WTC11 (cell line): ENCODE measurements around the gene ZNF626. TPM values are rescaled to one million over a fixed set of nuclear protein-coding genes. Genes with fewer than 3 reads are reported as not detected.
"Not testable (repeated sequence)": the region's sequence is repeated elsewhere in the genome, so short reads cannot be mapped to it uniquely, and the experiment has no call there.

Source experiments
- ATAC-seq: fragments of 200-7000 bp; cut with Tn5 transposase; 2 replicates; pipeline ENCODE4 v1.10.0; 2021; ENCODE audit warnings: mild to moderate bottlenecking, moderate library complexity
- CTCF ChIA-PET: fragments of 300-600 bp; sonication (Branson Sonifier 250); formaldehyde crosslinking; loops from one replicate; lab custom pipeline; 2021; ENCODE audit warnings: antibody characterized with exemption; lab: Charles Lee
- POLR2A ChIA-PET: fragments of 350-600 bp; sonication (Branson Sonifier 250); formaldehyde crosslinking; loops from one replicate; lab custom pipeline; 2021; ENCODE audit warnings: antibody characterized with exemption; lab: Charles Lee
- DNase-seq: peaks from one replicate; pipeline ENCODE4 v3.0.0; 2021; ENCODE audit warnings: low spot score
- H3K27ac Mint-ChIP-seq: 2 replicates; pipeline ENCODE4 v1.8.0; 2021; ENCODE audit warnings: mixed read lengths
- H3K27me3 Mint-ChIP-seq: 2 replicates; pipeline ENCODE4 v1.8.0; 2021; ENCODE audit warnings: low read depth, mild to moderate bottlenecking, moderate library complexity, mixed read lengths
- H3K36me3 Mint-ChIP-seq: 2 replicates; pipeline ENCODE4 v1.8.0; 2021; ENCODE audit warnings: mixed read lengths
- H3K4me1 Mint-ChIP-seq: 2 replicates; pipeline ENCODE4 v1.8.0; 2022; ENCODE audit warnings: mixed read lengths
- H3K4me3 Mint-ChIP-seq: 2 replicates; pipeline ENCODE4 v1.8.0; 2021; ENCODE audit warnings: mild to moderate bottlenecking, moderate library complexity, mixed read lengths
- H3K9me3 Mint-ChIP-seq: 2 replicates; pipeline ENCODE4 v1.8.0; 2021; ENCODE audit warnings: mixed read lengths
- ELF4 ChIP-seq: sonication (generic); formaldehyde crosslinking; IDR thresholded peaks from 2 replicates; pipeline ENCODE4 v1.8.1; 2022; ENCODE audit warnings: low read depth, mild to moderate bottlenecking, moderate library complexity, missing genetic modification reagents
- ESRRA ChIP-seq: sonication (generic); formaldehyde crosslinking; IDR thresholded peaks from 2 replicates; pipeline ENCODE4 v1.8.1; 2022; ENCODE audit warnings: mild to moderate bottlenecking, missing genetic modification reagents, borderline replicate concordance
- ETV6 ChIP-seq: sonication (generic); formaldehyde crosslinking; IDR thresholded peaks from 2 replicates; pipeline ENCODE4 v1.8.1; 2022; ENCODE audit warnings: mild to moderate bottlenecking, missing genetic modification reagents
- FOXK1 ChIP-seq: sonication (generic); formaldehyde crosslinking; IDR thresholded peaks from 2 replicates; pipeline ENCODE4 v1.8.0; 2022; ENCODE audit warnings: mild to moderate bottlenecking, moderate library complexity, missing genetic modification reagents
- MAX ChIP-seq: sonication (generic); formaldehyde crosslinking; IDR thresholded peaks from 2 replicates; pipeline ENCODE4 v1.8.0; 2022; ENCODE audit warnings: mild to moderate bottlenecking, missing genetic modification reagents
- OVOL2 ChIP-seq: fragments of 250-450 bp; sonication (Bioruptor Pico); IDR thresholded peaks from 2 replicates; pipeline ENCODE4 v1.9.0; 2021; ENCODE audit warnings: mild to moderate bottlenecking, borderline replicate concordance
- PRDM15 ChIP-seq: sonication (generic); formaldehyde crosslinking; IDR thresholded peaks from 2 replicates; pipeline ENCODE4 v1.8.0; 2022; ENCODE audit warnings: missing genetic modification reagents
- SMAD4 ChIP-seq: sonication (generic); formaldehyde crosslinking; IDR thresholded peaks from 2 replicates; pipeline ENCODE4 v1.8.0; 2022; ENCODE audit warnings: mild to moderate bottlenecking, missing genetic modification reagents
- SP1 ChIP-seq: sonication (generic); formaldehyde crosslinking; conservative IDR thresholded peaks from 2 replicates; pipeline ENCODE4 v1.8.1; 2022; ENCODE audit warnings: missing genetic modification reagents
- STAT6 ChIP-seq: sonication (generic); formaldehyde crosslinking; conservative IDR thresholded peaks from 2 replicates; pipeline ENCODE4 v1.8.1; 2023; ENCODE audit warnings: mild to moderate bottlenecking, low read depth, missing genetic modification reagents, moderate library complexity
- ZNF121 ChIP-seq: sonication (generic); formaldehyde crosslinking; IDR thresholded peaks from 2 replicates; pipeline ENCODE4 v1.8.0; 2023; ENCODE audit warnings: missing genetic modification reagents
- ZNF232 ChIP-seq: sonication (generic); formaldehyde crosslinking; IDR thresholded peaks from 2 replicates; pipeline ENCODE4 v1.8.0; 2022; ENCODE audit warnings: mild to moderate bottlenecking, missing genetic modification reagents
- ZNF396 ChIP-seq: fragments of 250-450 bp; sonication (Bioruptor Pico); IDR thresholded peaks from 2 replicates; pipeline ENCODE4 v1.8.0; 2021; ENCODE audit warnings: mild to moderate bottlenecking, moderate library complexity, borderline replicate concordance
- total RNA-seq: library from RNA; stranded (reverse); gene quantifications from 3 replicates; pipeline ENCODE4 v1.2.3, GENCODE V29; 2021
- TF ChIP-seq, protein P1 (sequence below): sonication (generic); formaldehyde crosslinking; IDR thresholded peaks from 2 replicates; pipeline ENCODE4 v1.8.0; 2023; ENCODE audit warnings: missing genetic modification reagents, mild to moderate bottlenecking, borderline replicate concordance
- TF ChIP-seq, protein P2 (sequence below): sonication (generic); formaldehyde crosslinking; IDR thresholded peaks from 2 replicates; pipeline ENCODE4 v1.8.1; 2022; ENCODE audit warnings: mild to moderate bottlenecking, moderate library complexity, missing genetic modification reagents

ZNF626 gene
- total RNA-seq, 1 experiment from 2014 or later: 24.4 TPM

DNA sequence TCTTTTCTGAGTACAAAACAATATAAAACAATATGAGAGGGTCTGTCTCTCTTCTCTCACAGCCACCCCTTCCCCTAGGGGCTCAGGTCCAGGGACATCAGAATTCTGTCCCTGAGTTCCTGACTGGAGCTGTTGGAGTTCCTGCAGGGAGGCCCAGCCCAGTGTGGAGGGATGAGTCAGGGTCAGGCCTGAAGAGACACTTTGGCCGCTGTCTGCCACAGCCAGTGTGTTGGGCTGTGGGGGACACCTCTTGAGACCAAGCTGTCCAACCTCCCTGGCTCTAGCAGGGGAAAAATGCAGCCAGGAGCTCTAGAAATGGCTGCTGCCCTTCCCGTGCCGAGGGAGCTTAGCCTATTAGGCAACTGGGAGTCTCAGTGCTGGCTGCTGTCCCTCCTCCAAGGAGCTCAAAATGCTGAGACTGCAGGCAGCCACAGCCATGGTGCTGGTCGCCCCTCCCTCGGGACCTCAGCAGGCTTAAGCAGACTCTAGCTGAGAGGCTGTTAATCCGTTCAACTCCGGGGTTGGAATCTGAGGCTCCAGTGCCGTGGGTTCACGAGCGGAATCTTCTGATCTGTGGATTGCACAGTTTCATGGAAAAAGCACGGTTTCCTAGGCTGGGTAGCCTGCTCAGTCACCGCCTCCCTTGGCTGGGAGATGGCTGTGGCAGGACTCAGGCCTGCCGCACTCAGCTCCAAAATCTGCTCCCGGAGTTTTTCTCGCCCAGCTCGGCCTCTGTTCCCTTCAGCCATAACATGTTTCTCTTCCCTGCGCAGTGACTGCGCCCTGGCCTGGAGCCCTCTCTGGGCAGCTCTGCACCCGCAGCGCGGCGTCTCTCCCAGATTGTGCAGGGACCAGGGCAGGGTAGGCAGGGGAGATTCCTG is 3.8 kb upstream of the ZNF626 start:
- DNase-seq: peak; percentile 37
- Mint-ChIP-seq H3K4me3 (no peak overlapping the region), H3K27ac (no peak overlapping the region; the same call in 1 of the 2 replicates)

GRCh38 chr19:20664475-20664874 is 3.1 kb upstream of the ZNF626 start:
- H3K27me3 Mint-ChIP-seq, H3K4me3 Mint-ChIP-seq, H3K36me3 Mint-ChIP-seq, ATAC-seq, H3K27ac Mint-ChIP-seq, DNase-seq, H3K9me3 Mint-ChIP-seq: not testable (repeated sequence)
- POLR2A ChIA-PET: interaction anchor here (1.1 kb wide), 1 partner anchor 111 kb away, joined by 3 read pairs; the partner anchor contains the start of gene ZNF66
- H3K4me1 Mint-ChIP-seq: peaks cover 19% of the 10 kb centered on the region
- CTCF ChIA-PET: interaction anchor here (0.9 kb wide), 1 partner anchor 111 kb away, joined by 4 read pairs; the partner anchor contains the start of gene ZNF66

More for the DNA sequence above, 3.8 kb upstream of the ZNF626 start:
- Mint-ChIP-seq H3K36me3 (no peaks in the 10 kb centered on the region), H3K4me1 (peaks cover 15% of the 10 kb centered on the region; the same call in 1 of the 2 replicates), H3K27me3 (peaks cover 3% of the 10 kb centered on the region; the same call in 1 of the 2 replicates), H3K9me3 (no peaks in the 10 kb centered on the region)
- ChIA-PET POLR2A (interaction anchor here (0.6 to 1.1 kb wide), 2 partner anchors 111 to 241 kb away, joined by 3 to 4 read pairs; partner anchors contain the start of gene ZNF66), CTCF (interaction anchor here (0.9 kb wide), 1 partner anchor 111 kb away, joined by 4 read pairs; the partner anchor contains the start of gene ZNF66)
- TF ChIP-seq ZNF396 (CRISPR knock-in tag) (no peak), STAT6 (CRISPR knock-in tag) (no peak), SMAD4 (no peak), PRDM15 (CRISPR knock-in tag) (no peak), ELF4 (CRISPR knock-in tag) (no peak), FOXK1 (CRISPR knock-in tag) (no peak), ESRRA (no peak), OVOL2 (CRISPR knock-in tag) (no peak), ZNF121 (no peak), SP1 (CRISPR knock-in tag) (no peak), ZNF232 (no peak), MAX (CRISPR knock-in tag) (no peak), ETV6 (no peak)
- TF ChIP-seq, protein P1, sequence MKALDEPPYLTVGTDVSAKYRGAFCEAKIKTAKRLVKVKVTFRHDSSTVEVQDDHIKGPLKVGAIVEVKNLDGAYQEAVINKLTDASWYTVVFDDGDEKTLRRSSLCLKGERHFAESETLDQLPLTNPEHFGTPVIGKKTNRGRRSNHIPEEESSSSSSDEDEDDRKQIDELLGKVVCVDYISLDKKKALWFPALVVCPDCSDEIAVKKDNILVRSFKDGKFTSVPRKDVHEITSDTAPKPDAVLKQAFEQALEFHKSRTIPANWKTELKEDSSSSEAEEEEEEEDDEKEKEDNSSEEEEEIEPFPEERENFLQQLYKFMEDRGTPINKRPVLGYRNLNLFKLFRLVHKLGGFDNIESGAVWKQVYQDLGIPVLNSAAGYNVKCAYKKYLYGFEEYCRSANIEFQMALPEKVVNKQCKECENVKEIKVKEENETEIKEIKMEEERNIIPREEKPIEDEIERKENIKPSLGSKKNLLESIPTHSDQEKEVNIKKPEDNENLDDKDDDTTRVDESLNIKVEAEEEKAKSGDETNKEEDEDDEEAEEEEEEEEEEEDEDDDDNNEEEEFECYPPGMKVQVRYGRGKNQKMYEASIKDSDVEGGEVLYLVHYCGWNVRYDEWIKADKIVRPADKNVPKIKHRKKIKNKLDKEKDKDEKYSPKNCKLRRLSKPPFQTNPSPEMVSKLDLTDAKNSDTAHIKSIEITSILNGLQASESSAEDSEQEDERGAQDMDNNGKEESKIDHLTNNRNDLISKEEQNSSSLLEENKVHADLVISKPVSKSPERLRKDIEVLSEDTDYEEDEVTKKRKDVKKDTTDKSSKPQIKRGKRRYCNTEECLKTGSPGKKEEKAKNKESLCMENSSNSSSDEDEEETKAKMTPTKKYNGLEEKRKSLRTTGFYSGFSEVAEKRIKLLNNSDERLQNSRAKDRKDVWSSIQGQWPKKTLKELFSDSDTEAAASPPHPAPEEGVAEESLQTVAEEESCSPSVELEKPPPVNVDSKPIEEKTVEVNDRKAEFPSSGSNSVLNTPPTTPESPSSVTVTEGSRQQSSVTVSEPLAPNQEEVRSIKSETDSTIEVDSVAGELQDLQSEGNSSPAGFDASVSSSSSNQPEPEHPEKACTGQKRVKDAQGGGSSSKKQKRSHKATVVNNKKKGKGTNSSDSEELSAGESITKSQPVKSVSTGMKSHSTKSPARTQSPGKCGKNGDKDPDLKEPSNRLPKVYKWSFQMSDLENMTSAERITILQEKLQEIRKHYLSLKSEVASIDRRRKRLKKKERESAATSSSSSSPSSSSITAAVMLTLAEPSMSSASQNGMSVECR (CRISPR knock-in tag): no peak
- TF ChIP-seq, protein P2, sequence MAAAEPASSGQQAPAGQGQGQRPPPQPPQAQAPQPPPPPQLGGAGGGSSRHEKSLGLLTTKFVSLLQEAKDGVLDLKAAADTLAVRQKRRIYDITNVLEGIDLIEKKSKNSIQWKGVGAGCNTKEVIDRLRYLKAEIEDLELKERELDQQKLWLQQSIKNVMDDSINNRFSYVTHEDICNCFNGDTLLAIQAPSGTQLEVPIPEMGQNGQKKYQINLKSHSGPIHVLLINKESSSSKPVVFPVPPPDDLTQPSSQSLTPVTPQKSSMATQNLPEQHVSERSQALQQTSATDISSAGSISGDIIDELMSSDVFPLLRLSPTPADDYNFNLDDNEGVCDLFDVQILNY (CRISPR knock-in tag): no peak
- ATAC-seq: peak; percentile 50
